GM12864 (cell line): Measurements from ENCODE around the gene TBC1D7.

ENCODE experiments used
- DNase-seq: peaks from one replicate; pipeline ENCODE4 v3.0.0-alpha.2; 2011; ENCODE audit warnings: low read depth
- H3K4me3 ChIP-seq: 2 replicates; pipeline ENCODE4 v1.5.1; 2011; ENCODE audit warnings: mild to moderate bottlenecking, low read depth, low read length, control low read depth
- CTCF ChIP-seq: IDR thresholded peaks from 2 replicates; pipeline ENCODE4 v1.5.1; 2011; ENCODE audit warnings: low read depth, mild to moderate bottlenecking, moderate library complexity, low read length, control low read depth, inconsistent platforms; ENCODE audit errors: missing control alignments

The TBC1D7 gene

DNA sequence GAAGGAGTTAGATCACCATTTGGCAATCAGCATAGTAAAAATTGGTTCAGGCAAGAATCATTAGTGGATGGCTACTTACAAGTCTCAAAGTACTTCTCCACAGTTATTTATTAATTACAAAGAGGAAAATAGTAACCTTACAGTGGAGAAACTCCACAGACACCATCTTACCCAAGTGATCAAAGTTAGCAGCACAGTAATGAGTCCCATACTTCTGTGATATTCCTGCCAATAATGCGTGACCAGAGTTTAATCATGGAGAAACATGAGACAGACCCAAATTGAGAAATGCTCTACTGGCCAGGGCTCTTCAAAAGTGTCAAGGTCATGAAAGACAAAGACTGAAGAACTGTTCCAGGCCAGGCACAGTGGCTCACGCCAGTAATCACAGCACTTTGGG lies 9.5 kb downstream of the TBC1D7 start:
- no peak for DNase-seq
- no peak overlapping the region for H3K4me3 ChIP-seq
- no peak for TF ChIP-seq CTCF

- H3K4me3 ChIP-seq: no peak overlapping the region
- TF ChIP-seq CTCF: no peak
- no peak for DNase-seq
These were observed 12.4 kb downstream of the TBC1D7 start for GRCh38 chr6:13315896-13316295.

DNA sequence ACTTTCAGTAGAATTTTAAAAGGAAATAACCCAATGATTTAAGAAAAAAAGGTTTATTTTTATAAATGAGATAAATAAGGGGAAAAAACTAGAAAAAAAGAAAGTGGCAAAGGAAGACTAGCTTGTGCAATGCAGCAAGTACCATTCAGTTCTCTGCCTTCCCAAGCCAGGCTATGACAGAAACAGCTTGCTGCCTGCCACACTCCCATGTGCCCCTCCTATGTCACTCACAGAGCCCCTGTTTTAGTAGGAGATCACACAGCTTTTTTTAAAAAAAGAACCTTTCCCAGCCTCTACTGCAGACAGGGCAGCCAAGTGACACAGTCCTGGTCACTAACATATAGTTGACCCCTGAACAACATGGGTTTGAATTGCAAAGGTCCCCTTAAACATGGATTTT lies 13.5 kb downstream of the TBC1D7 start:
- H3K4me3 ChIP-seq: no peak overlapping the region
- DNase-seq: no peak
- no peak for TF ChIP-seq CTCF

DNA sequence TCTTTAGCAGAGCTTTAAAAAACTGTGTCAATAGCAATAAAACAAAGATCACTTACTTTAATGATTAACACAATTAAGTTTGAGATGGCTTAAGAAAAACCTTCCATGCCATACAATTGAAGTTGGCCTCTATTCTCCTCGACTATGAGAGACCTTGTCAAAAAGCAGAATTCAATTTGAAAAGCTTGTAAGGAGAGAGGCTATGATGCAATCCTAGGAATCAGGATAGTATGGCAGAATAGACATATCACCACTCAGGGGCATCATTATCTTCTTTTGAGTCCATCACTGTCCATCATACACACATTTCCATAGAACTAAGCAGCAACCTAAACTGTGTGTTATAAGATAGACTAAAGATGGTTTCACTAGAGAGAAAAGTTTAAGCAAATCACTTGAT lies 17.2 kb downstream of the TBC1D7 start:
- no peak for TF ChIP-seq CTCF
- DNase-seq: no peak
- H3K4me3 ChIP-seq: no peak overlapping the region

- TF ChIP-seq CTCF: no peak
- no peak for DNase-seq
- no peak overlapping the region for H3K4me3 ChIP-seq
These were observed 20.0 kb downstream of the TBC1D7 start for GRCh38 chr6:13308332-13308731.

DNA sequence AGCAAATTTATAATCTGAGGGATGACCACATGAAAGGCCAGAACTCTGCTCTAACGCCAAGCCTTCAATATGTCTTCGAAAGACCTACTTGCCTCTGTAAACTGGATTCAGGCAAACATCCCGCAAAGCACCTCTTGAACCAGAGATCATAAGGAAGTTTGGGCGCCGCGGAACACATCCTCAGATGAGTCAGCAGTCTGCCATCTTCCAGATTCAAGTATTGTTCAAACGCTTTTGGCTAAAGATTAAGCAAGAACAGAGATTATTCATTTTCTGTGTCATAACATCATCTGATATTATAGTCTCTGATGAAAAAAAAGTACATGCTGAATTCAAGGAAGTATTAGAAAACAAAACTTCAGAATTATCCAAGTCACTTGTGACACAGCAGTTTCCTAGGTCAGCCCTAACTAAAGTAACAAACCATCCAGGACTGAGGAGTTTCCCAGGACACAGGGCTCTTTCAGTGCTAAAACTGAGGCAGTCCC lies 20.8 kb downstream of the TBC1D7 start:
- no peak overlapping the region for H3K4me3 ChIP-seq
- no peak for TF ChIP-seq CTCF
- DNase-seq: no peak

DNA sequence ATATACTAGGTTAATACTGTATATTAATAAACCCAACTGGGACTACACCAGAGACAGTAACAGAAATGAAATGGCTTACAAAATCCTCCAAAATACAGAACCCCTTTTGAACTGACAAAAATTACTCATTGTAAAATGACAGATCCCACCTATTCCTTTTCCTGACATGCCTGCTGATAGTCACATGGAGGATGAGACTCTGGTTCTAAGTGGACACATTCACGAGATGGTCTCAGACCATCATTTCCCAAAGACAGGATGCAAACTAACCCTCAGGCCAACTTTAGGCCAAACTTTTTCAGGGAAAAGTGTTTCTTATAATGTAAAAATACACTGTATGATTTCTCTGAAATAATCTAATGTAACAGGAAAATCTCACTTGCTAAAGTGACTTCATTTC lies 22.5 kb downstream of the TBC1D7 start:
- no peak overlapping the region for H3K4me3 ChIP-seq
- DNase-seq: no peak
- no peak for TF ChIP-seq CTCF
